GM19238 (cell line): ENCODE results near the gene CD47.

ENCODE experiments used
- DNase-seq: peaks from one replicate; pipeline ENCODE4 v3.0.0; 2011; ENCODE audit warnings: low spot score; ENCODE audit not compliant: insufficient read length

The CD47 gene

GRCh38 chr3:108091498-108092250 is 843 bp upstream of the CD47 start:
- no peak for DNase-seq

GRCh38 chr3:108090049-108090700 is 656 bp downstream of the CD47 start:
- no peak for DNase-seq

GRCh38 chr3:108089579-108089978 is 1.3 kb downstream of the CD47 start:
- no peak for DNase-seq

GRCh38 chr3:108088697-108089096 is 2.1 kb downstream of the CD47 start:
- DNase-seq = peak; percentile 21

GRCh38 chr3:108088146-108088545 is 2.7 kb downstream of the CD47 start:
- no peak for DNase-seq

DNA sequence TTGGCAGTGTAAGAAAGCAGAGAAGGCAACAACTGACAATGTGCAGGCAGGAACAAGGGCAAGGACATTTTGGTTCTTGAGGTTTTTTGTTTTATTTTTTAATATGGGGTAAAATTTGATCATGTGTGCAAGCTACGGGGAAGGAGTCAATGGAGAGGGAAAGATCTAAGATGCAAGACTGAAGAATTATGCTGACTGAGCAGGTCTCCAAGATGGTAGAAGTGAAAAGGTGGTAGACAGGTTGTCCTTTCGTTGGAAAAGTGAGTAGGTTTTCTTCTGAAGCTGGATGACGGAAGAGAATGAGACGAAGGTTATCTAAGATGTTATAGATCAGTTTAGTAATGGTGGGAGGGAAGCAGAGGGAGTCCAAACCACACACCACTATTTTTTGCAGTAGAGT is 4.2 kb downstream of the CD47 start:
- no peak for DNase-seq

DNA sequence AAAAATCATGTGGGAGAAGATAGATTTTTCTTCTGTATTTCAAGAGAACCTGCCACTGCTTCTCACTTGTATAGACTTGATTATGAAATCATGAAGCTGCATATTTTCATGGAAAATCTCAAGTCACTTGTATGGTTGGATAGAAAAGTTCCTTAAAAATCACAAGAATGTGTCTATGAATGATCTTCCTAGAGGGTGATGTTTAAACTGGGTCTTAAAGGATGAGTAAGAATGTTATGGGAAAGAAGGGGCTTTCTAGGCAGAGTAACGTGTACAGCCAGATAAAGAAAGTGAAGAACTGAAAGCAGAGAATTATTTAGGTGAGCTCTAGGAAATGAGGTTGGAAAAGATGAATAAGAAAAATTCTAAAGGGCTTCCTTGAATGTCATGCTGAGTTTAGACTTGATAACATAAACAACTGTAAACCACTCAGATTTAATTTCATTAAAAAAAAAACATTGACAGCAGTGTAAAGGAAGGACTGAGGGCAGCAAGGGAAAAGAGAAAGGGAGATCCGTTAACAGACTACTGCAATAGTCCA is 5.0 kb downstream of the CD47 start:
- no peak for DNase-seq

DNA sequence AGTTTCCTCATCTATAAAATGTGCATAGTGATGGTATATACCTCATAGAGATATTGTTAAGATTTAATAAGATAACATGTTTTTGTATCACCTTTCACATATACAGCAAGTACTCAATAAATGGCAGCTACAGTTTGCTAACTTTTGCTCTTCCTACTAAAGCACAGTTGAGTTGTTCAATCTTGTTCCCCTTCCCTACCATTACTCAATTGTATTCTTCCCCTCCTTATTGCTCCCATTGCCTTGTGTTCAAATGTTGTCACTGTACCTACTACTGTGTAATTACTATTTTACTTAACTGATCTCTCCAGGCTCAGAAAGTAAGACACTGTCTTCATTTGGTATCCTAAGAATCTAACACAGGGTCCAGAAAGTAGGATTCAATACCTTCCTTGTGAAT is 5.5 kb downstream of the CD47 start:
- DNase-seq = no peak

DNA sequence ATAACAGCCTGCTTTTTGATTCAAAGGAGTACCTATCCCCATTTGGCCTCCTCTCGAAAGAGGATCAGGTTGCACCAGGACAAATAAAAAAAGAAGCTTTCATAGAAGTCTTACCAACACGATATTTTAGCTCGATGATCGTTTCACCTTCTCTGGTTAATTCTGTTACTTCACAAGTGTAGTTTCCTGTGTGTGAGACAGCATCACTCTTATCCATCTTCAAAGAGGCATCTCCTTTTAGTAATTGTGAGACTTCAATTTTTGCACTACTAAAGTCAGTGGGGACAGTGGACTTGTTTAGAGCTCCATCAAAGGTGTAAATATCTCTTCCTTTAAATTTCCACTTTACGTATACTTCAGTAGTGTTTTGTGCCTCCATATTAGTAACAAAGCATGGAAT is 11.0 kb downstream of the CD47 start:
- DNase-seq = no peak

- no peak for DNase-seq
Measured at GRCh38 chr3:108079043-108079442, 11.8 kb downstream of the CD47 start.

DNA sequence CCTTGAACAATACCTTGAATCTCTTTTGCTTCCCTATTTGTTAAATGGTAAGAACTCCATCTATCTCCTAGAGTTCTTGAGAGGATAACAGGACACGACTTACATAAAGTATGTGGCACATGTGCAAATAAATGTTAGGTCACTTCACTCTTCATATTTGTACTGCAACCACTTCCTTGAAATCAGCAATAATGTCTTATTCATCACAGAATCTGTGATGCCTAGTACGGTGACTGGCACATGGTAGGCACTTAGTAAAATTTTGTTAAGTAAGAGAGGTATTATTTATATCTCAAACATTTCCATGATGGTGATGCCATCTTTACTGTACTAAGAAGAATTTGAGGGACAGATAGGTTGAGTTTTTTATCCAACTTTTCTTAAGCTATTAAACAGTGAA is 14.3 kb downstream of the CD47 start:
- no peak for DNase-seq

DNA sequence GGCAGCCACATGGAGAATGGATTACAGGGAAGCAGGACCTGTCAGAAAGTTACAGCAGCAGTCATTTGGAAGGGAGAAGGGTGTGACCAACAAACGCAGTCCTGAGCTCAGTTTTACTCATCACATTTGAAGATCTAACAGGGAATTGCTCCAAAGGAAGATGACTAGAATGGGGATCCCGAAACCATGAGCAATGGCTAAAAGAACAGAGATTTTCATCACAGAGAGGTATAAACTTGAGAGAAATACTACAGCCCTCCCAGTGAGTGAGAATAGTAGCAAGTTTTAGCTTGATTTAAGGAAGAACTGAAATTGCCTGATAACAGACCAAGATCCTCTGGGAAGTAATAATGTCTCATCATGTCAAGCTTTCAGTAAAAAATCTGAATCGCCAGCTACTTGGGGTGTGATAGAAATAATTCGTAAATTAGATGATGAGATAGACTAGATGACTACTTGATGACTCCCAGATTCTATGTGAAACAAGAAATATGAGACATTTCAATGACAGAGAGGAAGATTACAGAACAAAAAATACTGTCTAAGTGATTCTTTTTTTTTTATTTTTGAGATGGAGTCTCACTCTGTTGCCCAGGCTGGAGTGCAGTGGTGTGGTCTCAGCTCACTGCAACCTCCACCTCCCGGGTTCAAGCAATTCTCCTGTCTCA is 16.9 kb downstream of the CD47 start:
- DNase-seq = no peak

- no peak for DNase-seq
Measured at GRCh38 chr3:108071368-108071767, 19.5 kb downstream of the CD47 start.

DNA sequence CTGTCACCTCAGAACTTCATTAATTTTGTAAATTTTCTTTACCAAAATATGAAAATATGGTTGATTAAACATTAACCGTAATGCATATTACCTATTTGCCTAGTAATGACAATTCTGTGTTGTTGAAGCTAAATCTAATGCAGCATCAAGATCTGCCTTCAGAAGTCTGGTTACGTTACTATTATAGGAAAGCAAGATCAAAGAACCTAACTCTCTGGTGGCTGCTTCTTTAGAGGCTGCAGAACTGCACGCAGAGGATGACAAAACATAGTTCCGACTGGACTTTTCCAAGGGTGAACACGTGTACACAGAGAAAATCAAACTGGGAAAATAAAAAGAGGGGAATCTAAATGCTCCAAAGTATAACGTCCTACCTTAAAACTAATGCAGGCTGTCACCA is 20.5 kb downstream of the CD47 start:
- no peak for DNase-seq

- DNase-seq = no peak
Measured at GRCh38 chr3:108067768-108068167, 23.1 kb downstream of the CD47 start.

GRCh38 chr3:108065096-108065495 is 25.7 kb downstream of the CD47 start:
- no peak for DNase-seq

GRCh38 chr3:108064293-108064887 is 26.4 kb downstream of the CD47 start:
- no peak for DNase-seq

GRCh38 chr3:108062051-108062450 is 28.8 kb downstream of the CD47 start:
- DNase-seq = no peak

GRCh38 chr3:108060331-108060730 is 30.5 kb downstream of the CD47 start:
- DNase-seq = no peak

- no peak for DNase-seq
Measured at GRCh38 chr3:108055931-108056330, 34.9 kb downstream of the CD47 start.

DNA sequence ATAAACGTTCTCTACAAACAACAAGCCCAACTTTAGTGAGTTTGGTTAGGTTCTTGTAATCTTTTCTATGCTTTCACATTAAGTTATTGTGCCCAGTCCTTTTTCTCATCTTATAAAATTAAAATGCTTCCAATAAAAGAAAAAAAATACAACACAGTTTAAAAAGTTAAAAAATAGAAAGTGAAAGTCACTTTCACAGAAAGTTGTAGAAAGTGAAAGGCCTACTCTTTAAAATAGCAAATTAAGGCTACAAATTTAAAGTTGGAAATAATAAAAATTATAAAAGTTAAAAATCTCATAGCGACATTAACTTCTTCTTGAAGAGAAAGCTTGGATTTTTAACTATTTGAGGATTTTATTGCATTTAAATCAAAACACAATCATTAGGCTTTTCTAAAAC is 35.9 kb downstream of the CD47 start:
- no peak for DNase-seq

DNA sequence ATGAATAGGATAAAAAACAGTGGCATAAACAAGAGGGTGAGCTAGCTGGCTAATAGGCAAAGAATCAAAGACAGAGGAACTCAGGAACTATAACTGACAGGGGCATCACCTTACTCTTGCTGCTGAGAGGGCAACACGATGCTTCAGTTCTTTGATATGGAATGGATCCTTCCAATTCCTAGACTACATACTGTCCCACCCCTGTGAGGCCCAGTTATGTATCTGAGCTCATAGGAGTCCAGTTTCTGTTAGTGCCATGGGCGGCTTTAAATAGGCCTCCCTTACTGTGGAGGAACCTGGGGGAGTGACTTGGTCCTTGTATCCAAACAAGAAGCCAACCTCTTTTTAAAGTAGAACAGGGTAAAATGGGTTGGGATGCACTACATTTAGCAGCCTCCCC is 37.3 kb downstream of the CD47 start:
- DNase-seq = no peak
